HL-60/S4 (cell line): ENCODE results near the gene NSMF.

ENCODE experiments used
- in situ Hi-C: fragments of 300-500 bp; cut with MboI; formaldehyde crosslinking; loops from 2 replicates; pipeline ENCODE4 v1.14.3; 2022; ENCODE audit warnings: low sequenced_read_pairs

The NSMF gene

GRCh38 chr9:137397675-137398423, 61.3 kb downstream of the NSMF start:
- in situ Hi-C loops: no loop called here
